Sigmoid colon (tissue), 7 donors: ENCODE data around the gene NLGN4X. TPM values are rescaled to one million over a fixed set of nuclear protein-coding genes. Genes with fewer than 3 reads are reported as not detected.
A peak's percentile ranks its signal among the peaks of the same experiment; 100 is the strongest.

ENCODE experiments used
- DNase-seq: peaks from one replicate; pipeline ENCODE4 v3.0.0-alpha.2; 2019
- H3K27ac ChIP-seq, 4 donors: fragments of 200-600 bp; sonication (generic); one replicate each; pipeline ENCODE4 v1.5.1; 2016 to 2019; ENCODE audit warnings: mild to moderate bottlenecking in 1 of 4
- H3K27me3 ChIP-seq, 3 donors: fragments of 200-600 bp; sonication (generic); one replicate each; pipeline ENCODE4 v1.5.1; 2019; ENCODE audit warnings: mild to moderate bottlenecking in 1 of 3
- H3K36me3 ChIP-seq, 4 donors: fragments of 200-600 bp; sonication (generic); one replicate each; pipeline ENCODE4 v1.5.1; 2016 to 2019
- H3K4me1 ChIP-seq, 4 donors: fragments of 200-600 bp; sonication (generic); one replicate each; pipeline ENCODE4 v1.5.1; 2017 to 2019
- H3K4me3 ChIP-seq, 4 donors: fragments of 200-600 bp; sonication (generic); one replicate each; pipeline ENCODE4 v1.5.1; 2017 to 2019; ENCODE audit warnings: mild to moderate bottlenecking in 2 of 4, moderate library complexity in 1 of 4
- H3K9me3 ChIP-seq, 4 donors: fragments of 200-600 bp in 3 of 4; sonication (generic) in 3 of 4; one replicate each; pipeline versions ENCODE4 v1.5.1 to v1.6.1; 2013 to 2019
- CTCF ChIP-seq, 4 experiments: fragments of 450-650 bp in 3 of 4; fragments of 200-600 bp in 1 of 4; IDR thresholded peaks; one replicate each; pipeline ENCODE4 v1.5.1; 2016 to 2019; ENCODE audit warnings: antibody characterized with exemption in 4 of 4, mild to moderate bottlenecking in 3 of 4, moderate library complexity in 2 of 4
- EP300 ChIP-seq, 4 donors: sonication (generic); formaldehyde crosslinking; IDR thresholded peaks; one replicate each; pipeline ENCODE4 v1.6.1; 2017; ENCODE audit warnings: antibody characterized with exemption in 4 of 4
- POLR2A ChIP-seq, 2 donors: fragments of 450-650 bp; IDR thresholded peaks; one replicate each; pipeline ENCODE4 v1.6.1; 2016; ENCODE audit warnings: antibody characterized with exemption in 2 of 2, mild to moderate bottlenecking in 2 of 2, moderate library complexity in 2 of 2
- POLR2AphosphoS5 ChIP-seq, 4 donors: sonication (generic); formaldehyde crosslinking; IDR thresholded peaks; one replicate each; pipeline ENCODE4 v1.6.1; 2017; ENCODE audit warnings: antibody characterized with exemption in 4 of 4
- WGBS, 2 donors: extraction: QIAGEN DNeasy Blood & Tissue Kit; methylation state at CpG; one replicate each; pipeline ENCODE4 v1.1.7; 2013; 5-methylcytosine and 5-hydroxymethylcytosine counted together
- intact Hi-C: fragments of 100-400 bp; cut with DNase I; formaldehyde crosslinking; loops from one replicate; pipeline ENCODE4 v1.15.1; 2023
- polyA plus RNA-seq, 3 donors: library from polyadenylated mRNA; stranded (reverse); fragments of 200-250 nt; gene quantifications; one replicate each; pipeline ENCODE4 v1.2.3, GENCODE V29; 2013
- total RNA-seq, 4 donors: library from RNA; depleted of rRNA; stranded (reverse); fragments of >200 nt; gene quantifications; one replicate each; pipeline ENCODE4 v1.1.0, GENCODE V29; 2016
- donor health status: healthy with polysubstance abuse.
- donor health status: Bipolar disorder and iron deficiency.
- donor health status: healthy.

The NLGN4X gene
- total and polyA plus RNA-seq, 7 donors = under 0.01 to 6.4 (median 4.0) TPM; not detected in 1

DNA sequence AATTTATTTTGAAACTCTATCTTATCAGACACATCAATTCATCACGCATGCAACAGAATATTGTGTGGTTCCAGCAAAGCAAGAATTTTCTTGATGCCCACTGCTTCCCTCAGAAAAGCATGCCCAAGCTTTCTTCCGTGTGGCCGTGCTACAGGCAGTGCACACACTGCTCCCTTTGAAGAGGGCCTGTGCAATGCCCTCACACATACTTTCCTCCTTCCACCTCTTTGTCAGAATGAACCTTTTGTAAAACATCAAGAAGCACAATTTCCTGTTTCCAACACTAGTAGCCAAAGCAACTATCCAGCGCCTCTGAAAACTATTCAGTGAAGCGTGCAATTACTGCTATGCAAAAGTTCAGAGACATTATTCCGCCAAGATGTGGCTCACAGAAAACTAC, 201.7 kb downstream of the NLGN4X start:
- TF ChIP-seq CTCF (IDR thresholded peaks at IDR 0.05) (no peak), EP300 (IDR thresholded peaks at IDR 0.05) (no peak), POLR2A (IDR thresholded peaks at IDR 0.05) (no peak), POLR2AphosphoS5 (IDR thresholded peaks at IDR 0.05) (no peak)
- Histone ChIP-seq H3K27ac (no peak overlapping the region), H3K36me3 (no peaks in the 10 kb centered on the region), H3K4me3 (no peak overlapping the region), H3K9me3 (no peaks in the 10 kb centered on the region), H3K27me3 (no peaks in the 10 kb centered on the region), H3K4me1 (no peaks in the 10 kb centered on the region)
- intact Hi-C loops = loop anchor here (10.0 kb wide), 1 partner anchor 198 kb away; the partner anchor contains the start of gene NLGN4X
- WGBS, 2 donors = 60 to 74% methylated on average over 6 of the region's 6 CpGs
- no peak for DNase-seq

DNA sequence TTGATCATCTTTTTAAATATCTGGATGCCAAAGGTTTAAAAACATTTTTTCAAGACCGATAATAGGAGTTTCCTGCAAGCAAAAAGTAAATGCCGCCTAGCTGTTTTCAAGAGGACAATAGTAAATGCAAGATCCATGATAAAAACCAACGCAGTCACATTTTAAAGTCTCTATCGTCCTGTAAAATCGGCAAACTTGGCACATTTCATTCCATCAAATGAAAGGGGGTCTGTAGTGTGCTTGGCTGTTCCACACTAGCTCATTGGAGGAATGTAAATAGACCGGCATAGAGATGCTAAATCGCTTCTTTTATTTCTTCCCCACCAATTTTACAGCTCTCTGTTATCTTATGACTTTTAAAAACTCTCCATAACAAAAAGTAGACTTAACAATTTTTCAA, 202.2 kb downstream of the NLGN4X start:
- H3K9me3 ChIP-seq = no peaks in the 10 kb centered on the region
- no peaks in the 10 kb centered on the region for H3K4me1 ChIP-seq
- no peak overlapping the region for H3K27ac ChIP-seq
- DNase-seq = no peak
- no peak overlapping the region for H3K4me3 ChIP-seq
- no peaks in the 10 kb centered on the region for H3K27me3 ChIP-seq
- 41 to 48% methylated on average over 7 of the region's 7 CpGs for WGBS, 2 donors
- TF ChIP-seq POLR2A (IDR thresholded peaks at IDR 0.05) (no peak), CTCF (IDR thresholded peaks at IDR 0.05) (no peak), EP300 (IDR thresholded peaks at IDR 0.05) (no peak), POLR2AphosphoS5 (IDR thresholded peaks at IDR 0.05) (no peak)
- no peaks in the 10 kb centered on the region for H3K36me3 ChIP-seq
- intact Hi-C loops = loop anchor here (10.0 kb wide), 1 partner anchor 198 kb away; the partner anchor contains the start of gene NLGN4X

DNA sequence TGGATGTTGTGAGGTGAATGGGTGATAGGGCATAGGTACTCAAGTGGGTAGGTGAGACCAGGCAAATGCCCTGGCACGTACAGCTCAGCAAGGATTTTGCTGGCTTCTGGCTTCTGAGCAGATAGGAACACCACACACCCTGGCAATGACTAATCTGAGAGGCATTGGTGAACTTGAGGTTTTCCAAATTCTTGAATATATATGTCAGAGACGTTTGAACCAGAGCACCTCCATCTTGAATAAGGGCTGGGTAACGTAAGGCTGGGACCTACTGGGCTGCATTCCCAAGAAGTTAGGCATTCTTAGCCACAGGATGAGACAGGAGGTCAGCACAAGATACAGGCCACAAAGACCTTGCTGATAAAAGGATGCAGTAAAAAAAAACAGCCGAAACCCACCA, 204.5 kb downstream of the NLGN4X start:
- Histone ChIP-seq H3K27ac (no peak overlapping the region), H3K36me3 (no peaks in the 10 kb centered on the region), H3K9me3 (no peaks in the 10 kb centered on the region), H3K4me3 (no peak overlapping the region), H3K27me3 (no peaks in the 10 kb centered on the region), H3K4me1 (no peaks in the 10 kb centered on the region)
- TF ChIP-seq POLR2AphosphoS5 (IDR thresholded peaks at IDR 0.05) = no peak
- TF ChIP-seq EP300 (IDR thresholded peaks at IDR 0.05) = no peak
- TF ChIP-seq POLR2A (IDR thresholded peaks at IDR 0.05) = no peak
- WGBS, 2 donors = 87 to 92% methylated on average over 4 of the region's 4 CpGs
- intact Hi-C loops = loop anchor here (10.0 kb wide), 1 partner anchor 201 kb away; the partner anchor contains the start of gene NLGN4X
- no peak for DNase-seq

GRCh38 chrX:6021316-6022091, 207.2 kb downstream of the NLGN4X start:
- DNase-seq = no peak
- no peak overlapping the region for H3K27ac ChIP-seq
- TF ChIP-seq CTCF (IDR thresholded peaks at IDR 0.05) (peak in 3 of 4 experiments; percentile 6 to 32 (median 30)), EP300 (IDR thresholded peaks at IDR 0.05) (no peak), POLR2A (IDR thresholded peaks at IDR 0.05) (no peak), POLR2AphosphoS5 (IDR thresholded peaks at IDR 0.05) (no peak)
- H3K4me1 ChIP-seq = no peaks in the 10 kb centered on the region
- H3K27me3 ChIP-seq = no peaks in the 10 kb centered on the region
- no peaks in the 10 kb centered on the region for H3K9me3 ChIP-seq
- no peaks in the 10 kb centered on the region for H3K36me3 ChIP-seq
- intact Hi-C loops = loop anchor here (10.0 kb wide), 1 partner anchor 203 kb away; the partner anchor contains the start of gene NLGN4X
- H3K4me3 ChIP-seq = no peak overlapping the region
- WGBS, 2 donors = 8 to 14% methylated on average over 4 of the region's 4 CpGs

- intact Hi-C loops = no loop called here
- H3K4me3 ChIP-seq = no peak overlapping the region
- WGBS, 2 donors = 74 to 81% methylated on average over 4 of the region's 4 CpGs
These were observed 209.6 kb downstream of the NLGN4X start for GRCh38 chrX:6019076-6019475.

More at GRCh38 chrX:6019076-6019475, 209.6 kb downstream of the NLGN4X start:
- Histone ChIP-seq H3K27me3 (no peaks in the 10 kb centered on the region), H3K27ac (no peak overlapping the region), H3K36me3 (no peaks in the 10 kb centered on the region), H3K4me1 (no peaks in the 10 kb centered on the region), H3K9me3 (no peaks in the 10 kb centered on the region)
- TF ChIP-seq CTCF (IDR thresholded peaks at IDR 0.05) (no peak), POLR2A (IDR thresholded peaks at IDR 0.05) (no peak), POLR2AphosphoS5 (IDR thresholded peaks at IDR 0.05) (no peak), EP300 (IDR thresholded peaks at IDR 0.05) (no peak)
- DNase-seq = no peak
